HUES64 (cell line): ENCODE data around the gene NKX2-4. TPM values are rescaled to one million over a fixed set of nuclear protein-coding genes. Genes with fewer than 3 reads are reported as not detected.
A peak's percentile ranks its signal among the peaks of the same experiment; 100 is the strongest.
"Not testable (repeated sequence)": the region's sequence is repeated elsewhere in the genome, so short reads cannot be mapped to it uniquely, and the experiment has no call there.

Experiments used
- H3K27ac ChIP-seq: 2 replicates; pipeline ENCODE4 v1.7.0; 2013; ENCODE audit warnings: low read depth, low read length, inconsistent platforms
- H3K27me3 ChIP-seq: 2 replicates; pipeline ENCODE4 v1.6.1; 2013; ENCODE audit warnings: mild to moderate bottlenecking, low read length; ENCODE audit not compliant: insufficient read depth
- H3K36me3 ChIP-seq: 2 replicates; pipeline ENCODE4 v1.6.1; 2013; ENCODE audit warnings: mild to moderate bottlenecking, low read length; ENCODE audit not compliant: insufficient read depth
- H3K4me1 ChIP-seq: 2 replicates; pipeline ENCODE4 v1.6.1; 2013; ENCODE audit warnings: mild to moderate bottlenecking, low read length, moderate library complexity; ENCODE audit not compliant: insufficient read depth
- H3K4me3 ChIP-seq: 2 replicates; pipeline ENCODE4 v1.5.1; 2013; ENCODE audit warnings: mild to moderate bottlenecking, low read length, moderate library complexity
- H3K9ac ChIP-seq: 2 replicates; pipeline ENCODE4 v1.6.1; 2013; ENCODE audit warnings: mild to moderate bottlenecking, low read depth, low read length
- H3K9me3 ChIP-seq: 2 replicates; pipeline ENCODE4 v1.6.1; 2013; ENCODE audit warnings: low read depth, low read length; ENCODE audit not compliant: insufficient read depth
- WGBS: fragments of 150-250, 120-280 bp; methylation state at CpG from one replicate; pipeline ENCODE4 v1.1.7; 2013; ENCODE audit warnings: missing lambda C conversion rate; 5-methylcytosine and 5-hydroxymethylcytosine counted together
- polyA plus RNA-seq, 2 experiments: library from polyadenylated mRNA; stranded (reverse); fragments of 50-300 nt; gene quantifications; one replicate each; pipeline ENCODE4 v1.2.3, GENCODE V29; 2013

NKX2-4 gene
- polyA plus RNA-seq (2013, experiment 1 of 2), result not detected
- not detected for polyA plus RNA-seq (2013, experiment 2 of 2)

GRCh38 chr20:21397341-21398108, at the start of gene NKX2-4:
Gene NKX2-4, minus strand, starts transcription at chr20:21397526. Its CDS starts 127 bp downstream, at chr20:21397399.
- no peak within 1 kb of the TSS for H3K27ac ChIP-seq
- WGBS, result 3% methylated on average over 54 of the region's 57 CpGs
- peaks cover 5% of the 10 kb centered on the region; the same call in 1 of the 2 replicates for H3K4me1 ChIP-seq
- H3K36me3 ChIP-seq, result no peaks in the 10 kb centered on the region
- H3K27me3 ChIP-seq, result peaks cover 100% of the 10 kb centered on the region
- peak within 1 kb of the TSS; percentile 35 for H3K4me3 ChIP-seq
- no peak within 1 kb of the TSS; the same call in 1 of the 2 replicates for H3K9ac ChIP-seq
- no peaks in the 10 kb centered on the region for H3K9me3 ChIP-seq

- 0 out of 2 replicates have a peak, but pooled peaks cover 4% of the 10 kb centered on the region for H3K4me1 ChIP-seq
- no peak overlapping the region for H3K27ac ChIP-seq
- H3K9ac ChIP-seq, result no peak overlapping the region
- WGBS, result 100% methylated on average over 1 of the region's 2 CpGs
- no peak overlapping the region for H3K4me3 ChIP-seq
- no peaks in the 10 kb centered on the region for H3K36me3 ChIP-seq
- H3K27me3 ChIP-seq, result no peaks in the 10 kb centered on the region
- H3K9me3 ChIP-seq, result no peaks in the 10 kb centered on the region
Measured at GRCh38 chr20:21437816-21438215, 40.5 kb upstream of the NKX2-4 start.

- H3K9ac ChIP-seq, result no peak overlapping the region
- H3K27me3 ChIP-seq, result no peaks in the 10 kb centered on the region
- no peak overlapping the region for H3K27ac ChIP-seq
- no peaks in the 10 kb centered on the region for H3K36me3 ChIP-seq
- H3K9me3 ChIP-seq, result no peaks in the 10 kb centered on the region
- 0 out of 2 replicates have a peak, but pooled peaks cover 4% of the 10 kb centered on the region for H3K4me1 ChIP-seq
- H3K4me3 ChIP-seq, result no peak overlapping the region
- WGBS, result 83% methylated on average over 1 of the region's 1 CpG
Measured at GRCh38 chr20:21437248-21437647, 39.9 kb upstream of the NKX2-4 start.

GRCh38 chr20:21436205-21436604, 38.9 kb upstream of the NKX2-4 start:
- Histone ChIP-seq H3K36me3 (no peaks in the 10 kb centered on the region), H3K27ac (no peak overlapping the region), H3K4me1 (0 out of 2 replicates have a peak, but pooled peaks cover 4% of the 10 kb centered on the region), H3K9ac (no peak overlapping the region), H3K4me3 (no peak overlapping the region), H3K9me3 (no peaks in the 10 kb centered on the region), H3K27me3 (no peaks in the 10 kb centered on the region)
- WGBS, result 87% methylated on average over 4 of the region's 4 CpGs

GRCh38 chr20:21435576-21435975, 38.2 kb upstream of the NKX2-4 start:
- H3K36me3 ChIP-seq, result no peaks in the 10 kb centered on the region
- H3K27me3 ChIP-seq, result no peaks in the 10 kb centered on the region
- 60% methylated on average over 2 of the region's 3 CpGs for WGBS
- no peak overlapping the region for H3K4me3 ChIP-seq
- H3K9ac ChIP-seq, result no peak overlapping the region
- H3K27ac ChIP-seq, result no peak overlapping the region
- 0 out of 2 replicates have a peak, but pooled peaks cover 4% of the 10 kb centered on the region for H3K4me1 ChIP-seq
- H3K9me3 ChIP-seq, result no peaks in the 10 kb centered on the region

- WGBS, result 95% methylated on average over 2 of the region's 2 CpGs
- H3K27me3 ChIP-seq, result no peaks in the 10 kb centered on the region
- H3K9ac ChIP-seq, result no peak overlapping the region
- H3K9me3 ChIP-seq, result no peaks in the 10 kb centered on the region
- no peak overlapping the region for H3K4me3 ChIP-seq
- H3K4me1 ChIP-seq, result 0 out of 2 replicates have a peak, but pooled peaks cover 4% of the 10 kb centered on the region
- no peak overlapping the region for H3K27ac ChIP-seq
- H3K36me3 ChIP-seq, result no peaks in the 10 kb centered on the region
Measured at GRCh38 chr20:21433329-21433890, 36.1 kb upstream of the NKX2-4 start.

- WGBS, result 92% methylated on average over 3 of the region's 4 CpGs
- H3K4me1 ChIP-seq, result 0 out of 2 replicates have a peak, but pooled peaks cover 4% of the 10 kb centered on the region
- H3K9ac ChIP-seq, result no peak overlapping the region
- H3K27ac ChIP-seq, result no peak overlapping the region
- H3K4me3 ChIP-seq, result no peak overlapping the region
- no peaks in the 10 kb centered on the region for H3K9me3 ChIP-seq
- no peaks in the 10 kb centered on the region for H3K36me3 ChIP-seq
- H3K27me3 ChIP-seq, result no peaks in the 10 kb centered on the region
Measured at GRCh38 chr20:21432911-21433310, 35.6 kb upstream of the NKX2-4 start.

- no peaks in the 10 kb centered on the region for H3K9me3 ChIP-seq
- no peaks in the 10 kb centered on the region for H3K27me3 ChIP-seq
- H3K36me3 ChIP-seq, result no peaks in the 10 kb centered on the region
- WGBS, result 88% methylated on average over 2 of the region's 3 CpGs
- H3K4me1 ChIP-seq, result no peaks in the 10 kb centered on the region
- no peak overlapping the region for H3K9ac ChIP-seq
- H3K4me3 ChIP-seq, result no peak overlapping the region
- no peak overlapping the region for H3K27ac ChIP-seq
Measured at GRCh38 chr20:21430020-21430419, 32.7 kb upstream of the NKX2-4 start.

- Histone ChIP-seq H3K27ac (no peak overlapping the region), H3K36me3 (no peaks in the 10 kb centered on the region), H3K4me3 (no peak overlapping the region), H3K27me3 (no peaks in the 10 kb centered on the region), H3K9ac (no peak overlapping the region), H3K9me3 (no peaks in the 10 kb centered on the region), H3K4me1 (no peaks in the 10 kb centered on the region)
- 75% methylated on average over 4 of the region's 4 CpGs for WGBS
Measured at GRCh38 chr20:21424846-21425245, 27.5 kb upstream of the NKX2-4 start.

- H3K9me3 ChIP-seq, H3K27me3 ChIP-seq, H3K27ac ChIP-seq, H3K4me3 ChIP-seq, H3K4me1 ChIP-seq, H3K9ac ChIP-seq, H3K36me3 ChIP-seq: not testable (repeated sequence)
- WGBS, result 90% methylated on average over 1 of the region's 1 CpG
Measured at GRCh38 chr20:21423712-21424111, 26.4 kb upstream of the NKX2-4 start.

- no peak overlapping the region for H3K4me3 ChIP-seq
- no peak overlapping the region for H3K9ac ChIP-seq
- WGBS, result 87% methylated on average over 4 of the region's 4 CpGs
- H3K27ac ChIP-seq, result no peak overlapping the region
- H3K4me1 ChIP-seq, result no peaks in the 10 kb centered on the region
- H3K27me3 ChIP-seq, result no peaks in the 10 kb centered on the region
- H3K36me3 ChIP-seq, result no peaks in the 10 kb centered on the region
- no peaks in the 10 kb centered on the region for H3K9me3 ChIP-seq
Measured at GRCh38 chr20:21421601-21422236, 24.4 kb upstream of the NKX2-4 start.
